Ecto neural progenitor cell (in vitro differentiated cells): ENCODE data around the gene AKT2.

Experiments used
- DNase-seq: peaks from one replicate; pipeline ENCODE4 v3.0.0-alpha.2; 2018; ENCODE audit warnings: low spot score

AKT2 gene

DNA sequence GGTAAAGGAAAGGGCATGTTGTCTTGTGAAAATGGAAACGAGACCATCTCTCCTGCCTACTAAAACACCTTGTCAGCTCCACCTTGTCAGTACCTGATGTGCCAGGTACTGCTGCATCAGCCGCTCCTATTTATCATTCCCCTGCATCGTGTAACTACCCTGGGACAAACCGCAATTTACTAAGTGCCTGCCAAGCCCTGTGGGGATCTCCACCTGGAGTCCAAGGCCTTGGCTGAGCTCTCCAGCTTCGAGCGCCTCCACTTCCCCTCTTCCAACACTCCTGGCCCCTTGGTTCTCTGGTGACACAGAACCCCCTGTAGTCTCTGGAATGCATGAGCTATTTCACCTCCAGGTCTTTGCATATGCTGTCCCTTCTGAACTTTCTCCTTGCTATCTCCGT is 32.8 kb downstream of the AKT2 start:
- no peak for DNase-seq

DNA sequence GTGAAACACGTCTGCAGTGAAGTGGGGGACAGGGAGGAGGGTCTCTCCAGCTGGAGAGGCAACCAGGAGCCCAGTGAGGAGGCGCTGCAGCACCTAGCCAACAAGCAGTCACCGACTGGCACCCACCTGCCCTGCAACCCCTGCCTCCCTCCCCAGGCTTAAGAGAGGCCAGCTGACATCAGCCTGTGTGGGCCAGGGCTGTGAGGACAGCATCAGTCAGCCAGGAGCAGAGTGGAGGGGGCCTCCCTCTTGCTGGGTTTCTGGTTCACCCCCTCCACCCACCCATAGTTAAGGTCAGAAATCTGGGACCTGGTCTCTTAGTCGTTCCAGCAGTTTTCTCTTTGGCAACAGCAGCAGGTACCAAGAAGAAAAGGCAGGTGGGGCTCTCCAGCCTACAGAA is 33.2 kb downstream of the AKT2 start:
- DNase-seq, result no peak

DNA sequence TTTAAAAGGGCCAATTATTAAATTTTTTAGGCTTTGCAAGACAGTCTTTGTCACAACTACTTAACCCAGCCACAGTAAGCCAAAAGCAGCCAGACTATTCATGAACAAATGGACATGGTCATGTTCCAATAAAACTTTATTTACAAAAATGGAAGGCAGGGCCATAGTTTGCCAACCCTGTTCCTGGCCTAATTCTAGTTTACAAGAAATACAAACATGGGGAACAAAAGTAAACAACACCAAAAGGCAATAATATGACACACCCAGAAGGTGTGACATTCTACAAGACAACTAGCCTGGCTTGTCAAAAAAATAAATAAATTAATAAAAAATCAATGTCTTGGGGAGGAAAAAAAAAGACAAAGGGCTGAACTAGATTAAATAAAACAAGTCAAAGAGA is 33.9 kb downstream of the AKT2 start:
- DNase-seq, result no peak

DNA sequence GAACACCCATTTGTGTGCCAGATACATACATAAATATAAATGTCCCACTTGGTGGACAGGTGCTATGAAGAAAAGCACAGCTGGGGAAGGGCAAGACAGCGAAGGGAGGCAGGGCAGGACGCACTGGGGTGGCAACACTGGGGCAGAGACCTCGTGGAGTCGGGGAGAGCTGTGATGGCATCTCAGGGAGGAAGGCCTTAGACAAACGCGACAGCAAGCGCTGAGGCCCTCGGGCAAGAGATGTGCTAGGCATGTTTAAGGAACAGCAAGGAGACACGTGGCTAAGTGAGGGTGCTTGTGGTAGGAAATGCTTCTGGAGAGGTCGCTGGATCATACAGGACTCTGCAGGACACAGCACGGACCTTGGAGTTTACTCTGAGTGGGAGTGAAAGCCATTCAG is 35.4 kb downstream of the AKT2 start:
- DNase-seq, result no peak

- DNase-seq, result no peak
Measured at GRCh38 chr19:40249201-40249600, 35.9 kb downstream of the AKT2 start.

- DNase-seq, result no peak
Measured at GRCh38 chr19:40247735-40248262, 37.3 kb downstream of the AKT2 start.

DNA sequence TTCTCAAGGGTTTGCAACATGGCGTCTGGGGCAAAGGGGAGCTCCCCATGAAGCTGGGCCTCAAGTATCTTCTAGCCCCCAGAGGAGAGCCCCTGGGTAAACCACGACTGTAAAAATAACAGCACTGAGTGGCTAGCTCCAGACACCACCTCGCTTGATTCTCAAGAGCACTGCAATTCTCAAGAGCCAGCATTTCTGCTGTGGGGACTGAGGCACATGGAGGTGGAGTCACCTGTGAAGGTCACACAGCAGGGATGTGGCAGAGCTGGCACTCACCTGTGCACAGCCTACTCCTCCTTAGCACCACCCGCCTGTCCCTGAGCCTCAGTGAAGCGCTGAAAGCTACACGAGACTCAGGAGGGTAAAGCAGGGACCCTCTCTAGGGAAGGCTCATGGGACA is 38.0 kb downstream of the AKT2 start:
- DNase-seq, result no peak

GRCh38 chr19:40246292-40247073 is 38.7 kb downstream of the AKT2 start:
- DNase-seq, result no peak

DNA sequence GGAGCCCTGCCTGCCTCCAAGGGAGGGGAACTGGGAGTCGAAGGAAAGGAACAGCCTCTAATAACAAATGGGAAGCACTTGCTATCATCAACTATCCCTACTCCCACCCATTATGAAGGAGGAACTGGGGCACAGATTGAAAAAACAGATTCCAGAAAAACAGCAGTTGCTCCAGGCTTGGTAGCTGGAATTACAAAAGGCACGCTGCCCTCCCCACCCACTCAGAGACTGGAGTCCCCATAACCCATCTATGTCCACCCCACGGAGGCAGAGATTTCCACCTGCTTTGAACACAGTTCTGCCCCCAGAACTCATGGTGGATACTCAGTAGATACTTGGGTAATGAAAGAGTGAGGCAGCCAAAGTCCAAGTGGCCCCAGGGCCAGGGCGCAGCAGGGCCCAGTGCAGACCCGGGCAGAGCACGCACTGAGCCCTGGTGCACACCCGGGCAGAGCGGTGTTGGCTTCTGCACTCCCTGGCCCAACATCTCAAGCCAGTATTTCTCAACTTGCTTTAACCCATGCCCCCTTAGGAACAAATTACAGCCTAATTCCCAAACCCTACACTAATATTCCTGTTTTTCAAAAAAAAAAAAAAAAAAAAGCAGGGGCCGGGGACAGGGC is 39.5 kb downstream of the AKT2 start:
- DNase-seq, result no peak

- no peak for DNase-seq
Measured at GRCh38 chr19:40244579-40245317, 40.4 kb downstream of the AKT2 start.

DNA sequence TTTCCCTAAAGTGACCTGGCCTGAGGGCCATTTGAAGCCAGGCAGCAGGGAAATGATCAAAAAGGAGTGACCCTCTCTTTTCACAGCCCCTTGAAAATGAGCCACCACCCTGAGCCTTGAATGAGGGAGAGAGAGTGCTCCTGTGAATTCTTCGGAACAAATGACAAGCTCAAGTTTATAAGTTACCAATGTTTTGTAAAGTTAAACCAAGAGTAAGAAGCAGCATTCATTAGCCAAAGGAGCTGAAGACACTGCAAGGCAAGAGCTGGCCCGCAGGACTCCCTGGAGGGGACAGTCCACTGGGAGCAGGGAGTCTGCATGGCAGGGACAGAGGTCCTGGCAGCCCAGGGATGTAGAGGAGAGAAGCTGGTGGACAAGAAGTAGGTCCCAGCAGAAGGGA is 42.0 kb downstream of the AKT2 start:
- DNase-seq, result no peak

DNA sequence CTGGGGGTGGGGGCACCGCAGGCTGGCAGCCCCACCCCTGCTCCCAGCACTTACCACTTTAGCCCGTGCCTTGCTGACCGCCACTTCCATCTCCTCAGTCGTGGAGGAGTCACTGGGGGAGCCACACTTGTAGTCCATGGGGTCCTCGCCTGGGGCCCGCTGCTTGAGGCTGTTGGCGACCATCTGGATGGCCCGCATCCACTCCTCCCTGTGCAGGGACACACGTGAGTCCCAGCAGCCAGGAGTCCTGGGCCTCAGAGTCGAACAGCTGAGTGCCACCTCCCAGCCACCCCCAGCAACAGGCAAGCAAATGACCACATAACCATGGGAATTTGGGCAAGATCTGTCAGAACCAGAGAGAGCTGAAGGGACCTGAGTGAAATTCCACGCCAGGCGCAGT is 42.7 kb downstream of the AKT2 start:
- DNase-seq, result no peak

- DNase-seq, result no peak
Measured at GRCh38 chr19:40241809-40242384, 43.2 kb downstream of the AKT2 start.

- no peak for DNase-seq
Measured at GRCh38 chr19:40241125-40241808, 43.9 kb downstream of the AKT2 start.

GRCh38 chr19:40240332-40240731 is 44.8 kb downstream of the AKT2 start:
- no peak for DNase-seq

- no peak for DNase-seq
Measured at GRCh38 chr19:40239415-40240226, 45.5 kb downstream of the AKT2 start.

DNA sequence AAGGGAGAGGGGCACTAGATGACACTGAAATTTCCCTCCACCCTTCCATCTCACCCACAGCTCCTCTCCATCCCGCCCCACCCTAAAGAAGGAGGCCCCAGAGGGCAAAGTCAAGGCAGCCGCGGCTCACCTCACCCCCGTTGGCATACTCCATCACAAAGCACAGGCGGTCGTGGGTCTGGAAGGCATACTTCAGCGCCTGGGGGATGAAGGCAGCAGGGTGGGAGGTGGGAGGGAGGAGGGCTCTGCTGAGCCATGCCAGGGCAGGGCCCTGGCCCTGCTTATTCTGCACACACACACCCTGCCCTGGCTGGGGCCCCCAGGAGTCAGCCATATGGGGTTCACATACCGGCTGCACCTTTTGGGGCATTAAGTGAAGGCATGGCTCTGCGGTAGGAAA is 46.4 kb downstream of the AKT2 start:
- no peak for DNase-seq

DNA sequence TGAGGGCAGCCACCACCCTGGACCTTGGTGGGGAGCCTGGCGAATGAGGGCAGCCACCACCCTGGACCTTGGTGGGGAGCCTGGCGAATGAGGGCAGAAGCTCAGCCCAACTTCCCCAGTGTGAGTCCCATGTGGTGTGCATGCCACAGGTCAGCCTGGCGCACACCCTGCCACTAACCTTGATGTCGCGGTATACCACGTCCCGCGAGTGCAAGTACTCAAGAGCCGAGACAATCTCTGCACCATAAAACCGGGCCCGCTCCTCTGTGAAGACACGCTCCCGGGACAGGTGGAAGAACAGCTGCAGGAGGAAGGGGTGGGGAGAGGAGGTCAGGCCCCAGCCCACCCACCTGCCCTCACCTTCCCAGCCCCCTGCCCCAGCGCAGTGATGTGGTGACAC is 47.4 kb downstream of the AKT2 start:
- no peak for DNase-seq

GRCh38 chr19:40236366-40236765 is 48.8 kb downstream of the AKT2 start:
- no peak for DNase-seq

DNA sequence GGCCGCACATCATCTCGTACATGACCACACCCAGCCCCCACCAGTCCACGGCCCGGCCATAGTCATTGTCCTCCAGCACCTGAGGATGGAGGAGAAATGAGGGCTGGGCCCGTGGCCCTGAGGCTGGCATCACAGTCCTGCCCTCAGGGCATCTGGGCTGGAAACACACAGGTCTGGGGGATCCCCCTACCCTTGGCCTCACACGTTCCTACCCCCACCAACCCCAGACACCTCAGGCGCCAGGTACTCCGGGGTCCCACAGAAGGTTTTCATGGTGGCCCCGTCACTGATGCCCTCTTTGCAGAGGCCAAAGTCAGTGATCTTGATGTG is 49.2 kb downstream of the AKT2 start:
- DNase-seq, result no peak
